Fibroblast of villous mesenchyme (primary cell): ENCODE data around the gene PRKAR1B. TPM values are rescaled to one million over a fixed set of nuclear protein-coding genes. Genes with fewer than 3 reads are reported as not detected.

Source experiments
- DNase-seq: peaks from one replicate; pipeline ENCODE4 v3.0.0-alpha.2; 2010; ENCODE audit warnings: low read depth
- H3K4me3 ChIP-seq: 2 replicates; pipeline ENCODE4 v1.5.1; 2011; ENCODE audit warnings: low read depth, mild to moderate bottlenecking, low read length
- total RNA-seq: library from RNA; depleted of rRNA; stranded (reverse); fragments of >200 nt; gene quantifications from 2 replicates; pipeline ENCODE4 v1.2.3, GENCODE V29; 2012
- TF ChIP-seq, protein P1 (sequence below): IDR thresholded peaks from 2 replicates; pipeline ENCODE4 v1.5.1; 2012; ENCODE audit warnings: low read depth, mild to moderate bottlenecking, low read length; ENCODE audit not compliant: insufficient read depth

The PRKAR1B gene
- total RNA-seq, 1 donor, result 16.4 TPM

DNA sequence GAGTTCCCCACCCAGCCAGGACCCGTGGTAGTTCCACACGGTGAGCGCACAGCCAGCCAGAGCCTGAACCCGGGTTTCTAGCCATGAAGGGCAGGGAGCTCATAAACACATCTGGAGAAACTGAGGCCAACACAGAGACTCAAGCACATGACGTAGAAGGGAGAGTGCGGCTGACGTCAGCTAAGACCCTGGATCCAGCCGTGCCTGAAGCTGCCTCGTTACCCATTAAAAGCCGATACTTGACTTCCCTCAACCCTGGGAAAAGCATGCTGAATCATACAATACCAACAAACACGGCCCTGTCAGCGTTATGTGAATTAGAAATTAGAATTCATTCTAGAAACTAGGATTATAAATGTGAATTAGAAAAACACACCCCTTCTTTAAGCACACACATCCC, 142.3 kb downstream of the PRKAR1B start:
- TF ChIP-seq, protein P1, sequence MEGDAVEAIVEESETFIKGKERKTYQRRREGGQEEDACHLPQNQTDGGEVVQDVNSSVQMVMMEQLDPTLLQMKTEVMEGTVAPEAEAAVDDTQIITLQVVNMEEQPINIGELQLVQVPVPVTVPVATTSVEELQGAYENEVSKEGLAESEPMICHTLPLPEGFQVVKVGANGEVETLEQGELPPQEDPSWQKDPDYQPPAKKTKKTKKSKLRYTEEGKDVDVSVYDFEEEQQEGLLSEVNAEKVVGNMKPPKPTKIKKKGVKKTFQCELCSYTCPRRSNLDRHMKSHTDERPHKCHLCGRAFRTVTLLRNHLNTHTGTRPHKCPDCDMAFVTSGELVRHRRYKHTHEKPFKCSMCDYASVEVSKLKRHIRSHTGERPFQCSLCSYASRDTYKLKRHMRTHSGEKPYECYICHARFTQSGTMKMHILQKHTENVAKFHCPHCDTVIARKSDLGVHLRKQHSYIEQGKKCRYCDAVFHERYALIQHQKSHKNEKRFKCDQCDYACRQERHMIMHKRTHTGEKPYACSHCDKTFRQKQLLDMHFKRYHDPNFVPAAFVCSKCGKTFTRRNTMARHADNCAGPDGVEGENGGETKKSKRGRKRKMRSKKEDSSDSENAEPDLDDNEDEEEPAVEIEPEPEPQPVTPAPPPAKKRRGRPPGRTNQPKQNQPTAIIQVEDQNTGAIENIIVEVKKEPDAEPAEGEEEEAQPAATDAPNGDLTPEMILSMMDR, result no peak
- DNase-seq, result no peak
- H3K4me3 ChIP-seq, result no peak overlapping the region

DNA sequence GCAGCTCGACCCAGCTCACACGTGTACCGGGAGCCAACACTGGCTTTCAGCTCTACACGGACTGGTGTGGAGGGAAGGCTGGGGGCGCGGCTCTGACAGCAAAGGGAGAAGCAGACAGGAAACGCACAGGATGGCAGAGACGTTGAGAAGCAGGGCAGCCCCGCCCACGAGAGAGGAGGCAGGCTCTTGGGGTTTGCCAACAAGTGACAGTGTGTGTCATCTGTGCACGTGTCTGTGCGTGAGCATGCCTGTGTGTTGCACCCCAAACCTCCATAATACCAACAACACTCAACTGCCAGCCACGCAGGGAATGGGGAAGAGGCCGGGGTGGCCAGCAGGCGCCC, 143.0 kb downstream of the PRKAR1B start:
- H3K4me3 ChIP-seq, result no peak overlapping the region
- TF ChIP-seq, protein P1, result no peak
- no peak for DNase-seq

- H3K4me3 ChIP-seq, result no peak overlapping the region
- DNase-seq, result no peak
- TF ChIP-seq, protein P1, result no peak
These were observed 143.5 kb downstream of the PRKAR1B start for GRCh38 chr7:583410-584121.

GRCh38 chr7:582931-583330, 144.2 kb downstream of the PRKAR1B start:
- DNase-seq, result no peak
- H3K4me3 ChIP-seq, result no peak overlapping the region
- TF ChIP-seq, protein P1, result no peak

DNA sequence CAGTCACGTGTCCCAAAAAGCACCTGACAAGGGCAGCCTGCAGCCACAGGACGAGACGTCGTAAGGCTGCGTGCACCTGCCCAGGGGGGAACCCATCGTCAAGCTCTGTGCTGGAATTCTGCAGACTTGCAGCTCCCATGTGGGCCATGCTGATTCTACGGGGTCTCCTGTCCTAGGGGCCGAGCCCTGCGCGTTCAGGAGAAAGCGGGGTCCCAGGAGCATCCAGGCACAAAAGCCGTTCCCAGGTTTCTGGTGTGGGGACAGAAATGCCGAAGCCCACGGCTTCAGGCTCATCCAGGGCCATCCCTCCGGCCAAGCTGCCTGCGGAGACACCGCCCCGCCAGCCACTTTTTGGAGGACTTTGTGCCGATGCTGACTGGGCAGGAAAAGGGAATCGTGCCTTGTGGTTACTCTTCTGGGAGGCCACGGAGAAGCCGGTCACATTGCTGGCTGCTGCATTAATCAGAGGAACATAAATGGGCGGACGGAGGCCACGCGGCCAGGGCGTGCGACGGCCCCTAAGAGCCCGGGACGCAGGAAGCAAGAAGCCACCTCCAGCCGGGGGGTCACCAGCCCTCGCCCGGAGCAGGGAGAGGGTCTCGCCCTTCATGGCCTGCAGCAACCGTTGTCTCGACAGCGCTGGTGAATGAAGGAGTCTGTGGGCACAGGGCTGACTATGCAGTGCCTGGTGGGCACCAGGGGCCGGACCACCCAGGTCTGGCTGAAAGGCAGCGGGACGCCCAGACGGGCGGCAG, 144.8 kb downstream of the PRKAR1B start:
- no peak for DNase-seq
- TF ChIP-seq, protein P1, result no peak

GRCh38 chr7:578386-578785, 148.7 kb downstream of the PRKAR1B start:
- H3K4me3 ChIP-seq, result no peak overlapping the region
- DNase-seq, result no peak
- TF ChIP-seq, protein P1, result no peak

More for the DNA sequence above, 144.8 kb downstream of the PRKAR1B start:
- H3K4me3 ChIP-seq, result no peak overlapping the region
